Embryonic facial prominence (tissue), 1 donor: ENCODE measurements around the gene SAYSD1.

Experiments
- DNase-seq: peaks from one replicate; pipeline ENCODE4 v3.0.0-alpha.2; 2016; ENCODE audit errors: extremely low spot score

The SAYSD1 gene

GRCh38 chr6:39058471-39059147, 56.4 kb downstream of the SAYSD1 start:
- no peak for DNase-seq

GRCh38 chr6:39057251-39058155, 57.5 kb downstream of the SAYSD1 start:
- DNase-seq = no peak

GRCh38 chr6:39056681-39057080, 58.3 kb downstream of the SAYSD1 start:
- no peak for DNase-seq

GRCh38 chr6:39056191-39056590, 58.8 kb downstream of the SAYSD1 start:
- DNase-seq = no peak

- no peak for DNase-seq
Measured at GRCh38 chr6:39055661-39056060, 59.3 kb downstream of the SAYSD1 start.

- no peak for DNase-seq
Measured at GRCh38 chr6:39054577-39055142, 60.3 kb downstream of the SAYSD1 start.
